Lower leg skin (tissue), 4 donors: ENCODE results near the gene GAB1. TPM values are rescaled to one million over a fixed set of nuclear protein-coding genes. Genes with fewer than 3 reads are reported as not detected.

Experiments
- DNase-seq, 2 donors: peaks; one replicate each; pipeline ENCODE4 v3.0.0-alpha.2; 2019; ENCODE audit warnings: low spot score in 2 of 2
- H3K4me3 ChIP-seq: fragments of 200-600 bp; sonication (generic); 2 replicates; pipeline ENCODE4 v1.5.1; 2017; ENCODE audit warnings: mild to moderate bottlenecking, low read depth; ENCODE audit not compliant: poor library complexity, severe bottlenecking
- CTCF ChIP-seq, 3 donors: fragments of 450-650 bp; IDR thresholded peaks; one replicate each; pipeline ENCODE4 v1.5.1; 2016; ENCODE audit warnings: antibody characterized with exemption in 3 of 3, mild to moderate bottlenecking in 3 of 3, moderate library complexity in 2 of 3
- POLR2A ChIP-seq, 2 donors: fragments of 450-650 bp; IDR thresholded peaks; one replicate each; pipeline ENCODE4 v1.6.1; 2016 to 2017; ENCODE audit warnings: antibody characterized with exemption in 2 of 2, mild to moderate bottlenecking in 1 of 2, moderate library complexity in 1 of 2
- WGBS, 2 donors: methylation state at CpG; one replicate each; pipeline ENCODE4 v1.1.5; 2018; 5-methylcytosine and 5-hydroxymethylcytosine counted together
- intact Hi-C: fragments of 100-400 bp; cut with DNase I; formaldehyde crosslinking; loops from one replicate; pipeline ENCODE4 v1.15.0; 2023; ENCODE audit warnings: low total_unique reads
- total RNA-seq, 4 donors: library from RNA; depleted of rRNA; stranded (reverse); fragments of >200 nt; gene quantifications; one replicate each; pipeline ENCODE4 v1.1.0, GENCODE V29; 2016

Gene GAB1
- total RNA-seq, 4 donors from 2014 or later = 25.7 to 42.9 (median 37.3) TPM

- H3K4me3 ChIP-seq = no peak overlapping the region
- DNase-seq = no peak
- no peak for TF ChIP-seq CTCF (IDR thresholded peaks at IDR 0.05)
- TF ChIP-seq POLR2A (IDR thresholded peaks at IDR 0.05) = no peak
- WGBS, 2 donors = 46% methylated on average over 3 of the region's 3 CpGs
- intact Hi-C loops = no loop called here
Measured at GRCh38 chr4:143356493-143356892, 19.8 kb downstream of the GAB1 start.

- WGBS, 2 donors = 91 to 95% methylated on average over 1 of the region's 1 CpG
- H3K4me3 ChIP-seq = no peak overlapping the region
- intact Hi-C loops = no loop called here
- DNase-seq = no peak
- TF ChIP-seq CTCF (IDR thresholded peaks at IDR 0.05) = no peak
- TF ChIP-seq POLR2A (IDR thresholded peaks at IDR 0.05) = no peak
Measured at GRCh38 chr4:143357161-143357845, 20.6 kb downstream of the GAB1 start.

- TF ChIP-seq CTCF (IDR thresholded peaks at IDR 0.05) = no peak
- no peak for TF ChIP-seq POLR2A (IDR thresholded peaks at IDR 0.05)
- no peak for DNase-seq
- 55 to 60% methylated on average over 3 of the region's 3 CpGs for WGBS, 2 donors
- no peak overlapping the region for H3K4me3 ChIP-seq
- intact Hi-C loops = no loop called here
Measured at GRCh38 chr4:143358419-143358818, 21.7 kb downstream of the GAB1 start.

GRCh38 chr4:143358923-143359643 is 22.4 kb downstream of the GAB1 start:
- TF ChIP-seq POLR2A (IDR thresholded peaks at IDR 0.05) (no peak), CTCF (IDR thresholded peaks at IDR 0.05) (no peak)
- 21 to 22% methylated on average over 6 of the region's 6 CpGs for WGBS, 2 donors
- DNase-seq = peak in 1 of 2 donors; percentile 64
- H3K4me3 ChIP-seq = no peak overlapping the region
- intact Hi-C loops = no loop called here

GRCh38 chr4:143359644-143360193 is 23.0 kb downstream of the GAB1 start:
- 47 to 57% methylated on average over 1 of the region's 1 CpG for WGBS, 2 donors
- intact Hi-C loops = no loop called here
- TF ChIP-seq CTCF (IDR thresholded peaks at IDR 0.05) (no peak), POLR2A (IDR thresholded peaks at IDR 0.05) (no peak)
- DNase-seq = no peak
- H3K4me3 ChIP-seq = no peak overlapping the region
